ENCODE data around the gene CEP76. TPM values are rescaled to one million over a fixed set of nuclear protein-coding genes. Genes with fewer than 3 reads are reported as not detected.

CEP76 gene
- total RNA-seq, 2 experiments from 2014 or later: 14.4 to 16.8 TPM

DNA sequence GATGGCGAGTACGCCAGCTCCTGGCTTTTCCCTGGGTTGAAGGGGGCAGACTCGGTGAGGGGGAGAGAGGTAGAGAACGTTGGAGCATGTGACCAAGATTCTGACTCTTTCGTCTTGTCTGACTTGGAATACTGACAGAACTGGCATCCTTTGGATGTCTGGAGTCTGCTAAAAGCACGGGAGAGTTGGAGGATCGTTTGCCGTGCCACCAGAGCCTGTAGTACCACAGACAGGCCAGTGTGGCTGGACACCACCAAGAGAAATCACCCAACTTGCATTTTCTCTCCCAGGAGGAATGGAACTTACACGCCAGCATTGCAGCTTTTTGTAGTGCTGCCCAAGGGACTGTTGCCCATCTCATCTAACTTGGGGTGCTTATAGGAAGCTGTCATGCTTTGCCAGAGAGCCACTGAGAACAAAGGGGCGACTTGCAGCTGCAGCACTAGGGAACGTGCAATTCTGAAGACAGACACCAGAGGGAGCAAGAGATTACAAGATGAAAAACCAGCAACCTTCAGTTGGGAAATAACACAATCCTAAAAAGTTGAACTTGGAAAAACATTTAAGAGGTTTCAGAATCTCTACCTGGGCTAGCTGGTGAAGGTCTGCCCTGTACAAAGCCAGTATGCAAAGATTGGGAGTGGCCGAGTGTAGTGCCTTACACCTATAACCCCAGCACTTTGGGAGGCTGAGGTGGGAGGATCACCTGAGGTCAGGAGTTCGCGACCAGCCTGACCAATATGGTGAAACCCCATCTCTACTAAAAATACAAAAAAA lies 24.4 kb upstream of the CEP76 start:
- Mint-ChIP-seq H3K27ac (no peak overlapping the region), H3K9me3 (no peaks in the 10 kb centered on the region), H3K36me3 (peaks cover 10% of the 10 kb centered on the region), H3K4me1 (peaks cover 1% of the 10 kb centered on the region), H3K27me3 (no peaks in the 10 kb centered on the region), H3K4me3 (no peak overlapping the region)
- DNase-seq: peak; percentile 21

DNA sequence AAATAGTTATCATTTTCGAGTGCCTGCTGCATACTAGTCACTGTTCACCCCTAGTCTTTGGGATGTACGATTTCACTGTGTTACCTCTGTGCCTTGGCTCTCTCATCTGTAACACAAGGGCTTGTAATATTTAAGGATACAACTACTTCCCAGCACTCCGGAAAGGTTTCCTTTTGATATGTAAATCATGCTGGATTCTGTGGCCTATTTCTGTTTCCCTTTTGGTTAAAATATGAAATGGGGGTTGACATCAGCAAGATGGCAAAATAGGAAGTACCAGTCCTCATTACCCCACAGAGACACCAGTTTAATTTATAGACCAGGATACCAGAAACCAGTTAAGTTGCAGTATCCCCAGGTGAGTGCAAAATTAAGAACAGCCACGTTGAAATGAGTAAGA lies 23.8 kb upstream of the CEP76 start:
- Mint-ChIP-seq H3K36me3 (peaks cover 13% of the 10 kb centered on the region), H3K4me3 (no peak overlapping the region), H3K27ac (no peak overlapping the region), H3K27me3 (no peaks in the 10 kb centered on the region), H3K9me3 (no peaks in the 10 kb centered on the region), H3K4me1 (peaks cover 3% of the 10 kb centered on the region)
- no peak for DNase-seq

DNA sequence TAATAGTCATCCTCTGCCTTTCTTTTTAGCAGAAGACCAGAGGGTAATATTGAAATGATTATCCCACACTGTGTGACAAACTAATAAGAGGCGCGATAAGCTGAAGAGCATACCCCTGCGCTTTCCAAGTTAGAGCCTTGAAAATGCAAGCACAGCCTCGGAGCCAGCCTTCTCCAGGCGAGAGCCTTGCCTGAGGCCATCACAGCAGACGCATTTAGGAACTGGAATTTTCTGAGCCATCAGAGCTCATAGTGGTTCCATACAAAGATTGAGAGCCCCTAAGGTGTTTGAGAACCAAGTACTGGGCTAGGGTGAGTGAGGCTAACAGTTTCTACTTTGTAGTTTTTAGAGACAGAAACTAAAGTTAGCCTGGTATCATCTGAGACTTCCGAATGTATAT lies 20.2 kb upstream of the CEP76 start:
- peaks cover 21% of the 10 kb centered on the region for H3K36me3 Mint-ChIP-seq
- DNase-seq: no peak
- H3K9me3 Mint-ChIP-seq: no peaks in the 10 kb centered on the region
- H3K27me3 Mint-ChIP-seq: no peaks in the 10 kb centered on the region
- H3K27ac Mint-ChIP-seq: no peak overlapping the region
- H3K4me1 Mint-ChIP-seq: peaks cover 3% of the 10 kb centered on the region
- H3K4me3 Mint-ChIP-seq: no peak overlapping the region

DNA sequence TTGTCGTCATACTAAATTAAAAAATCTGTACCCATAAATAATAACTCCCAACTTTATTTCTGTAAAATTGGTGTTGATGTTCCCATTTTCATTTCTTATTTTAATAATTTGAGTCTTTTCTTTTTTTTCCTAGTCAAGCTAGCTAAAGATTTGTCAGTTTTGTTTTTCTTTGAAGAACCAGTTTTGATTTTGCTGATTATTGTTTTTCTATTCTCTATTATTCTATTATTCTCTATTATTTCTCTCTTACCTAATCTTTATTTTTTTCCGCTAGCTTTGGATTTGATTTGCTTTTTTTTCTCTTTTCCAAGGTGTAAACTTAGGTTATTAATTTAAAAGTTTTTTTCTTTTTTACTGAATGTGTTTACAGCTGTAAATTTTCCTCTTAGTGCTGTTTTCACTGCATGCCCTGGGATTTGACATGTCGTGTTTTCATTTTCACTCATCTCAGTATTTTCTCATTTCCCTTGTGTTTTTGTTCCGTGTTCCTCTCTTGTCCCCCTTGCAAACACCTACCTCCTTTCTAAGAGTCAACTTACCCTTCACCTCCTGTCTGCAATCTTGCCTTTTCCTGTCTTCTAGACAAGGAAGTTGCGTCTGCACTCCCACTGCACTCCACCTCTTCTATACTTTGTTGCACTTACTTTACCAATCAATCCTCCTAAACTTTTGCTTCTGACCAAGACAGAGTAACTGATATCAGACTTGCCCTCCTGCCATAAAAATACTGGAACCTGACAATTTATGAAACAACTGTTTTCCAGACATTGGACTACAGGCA lies 19.2 kb upstream of the CEP76 start:
- H3K4me1 Mint-ChIP-seq: peaks cover 3% of the 10 kb centered on the region
- H3K27ac Mint-ChIP-seq: peak overlapping the region; percentile 1
- H3K36me3 Mint-ChIP-seq: peaks cover 23% of the 10 kb centered on the region
- no peak overlapping the region for H3K4me3 Mint-ChIP-seq
- H3K27me3 Mint-ChIP-seq: no peaks in the 10 kb centered on the region
- DNase-seq: no peak
- no peaks in the 10 kb centered on the region for H3K9me3 Mint-ChIP-seq

DNA sequence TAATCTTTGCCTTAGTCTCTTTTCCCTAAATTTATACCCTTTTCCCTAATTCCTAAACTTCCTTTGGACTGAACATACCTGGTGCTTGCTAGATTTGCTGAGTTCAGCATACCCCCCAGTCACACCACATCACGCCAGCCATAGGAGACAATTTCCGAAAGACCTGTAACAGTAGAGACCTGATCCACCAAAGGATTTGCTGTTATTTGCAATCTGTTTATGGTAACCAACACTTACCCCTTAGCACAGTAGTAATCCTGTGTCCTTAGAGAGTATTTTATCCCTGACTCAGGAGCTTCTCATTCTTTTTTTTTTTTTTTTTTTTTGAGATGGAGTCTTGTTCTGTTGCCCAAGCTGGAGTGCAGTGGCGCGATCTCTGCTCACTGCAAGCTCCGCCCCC lies 8.9 kb upstream of the CEP76 start:
- no peaks in the 10 kb centered on the region for H3K27me3 Mint-ChIP-seq
- H3K27ac Mint-ChIP-seq: no peak overlapping the region
- no peak overlapping the region for H3K4me3 Mint-ChIP-seq
- H3K36me3 Mint-ChIP-seq: peaks cover 23% of the 10 kb centered on the region
- DNase-seq: no peak
- peaks cover 2% of the 10 kb centered on the region for H3K4me1 Mint-ChIP-seq
- no peaks in the 10 kb centered on the region for H3K9me3 Mint-ChIP-seq

DNA sequence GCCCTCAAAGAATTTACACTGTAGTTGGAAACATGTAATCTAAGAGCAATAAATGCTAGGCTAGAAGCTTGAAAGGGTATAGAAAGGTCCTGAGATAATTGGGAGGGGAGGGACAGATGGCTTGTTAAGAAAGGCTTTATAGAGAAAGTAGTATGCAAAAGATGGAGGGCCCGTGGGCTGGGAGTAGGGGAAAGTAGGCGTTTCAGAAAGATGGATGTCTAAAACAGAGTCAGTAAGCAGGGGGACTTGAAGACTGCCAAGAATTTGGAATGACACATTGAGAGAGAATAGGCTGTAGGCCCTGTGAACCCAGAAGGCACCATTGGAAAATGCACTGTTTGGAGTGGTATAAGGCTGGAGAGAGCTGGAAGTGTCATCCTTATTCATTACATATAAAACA lies 1.1 kb upstream of the CEP76 start:
- peak; percentile 7 for DNase-seq
- H3K9me3 Mint-ChIP-seq: no peaks in the 10 kb centered on the region
- peaks cover 33% of the 10 kb centered on the region for H3K4me1 Mint-ChIP-seq
- peak overlapping the region; percentile 98 for H3K27ac Mint-ChIP-seq
- H3K27me3 Mint-ChIP-seq: no peaks in the 10 kb centered on the region
- peak overlapping the region; percentile 100 for H3K4me3 Mint-ChIP-seq
- H3K36me3 Mint-ChIP-seq: peaks cover 28% of the 10 kb centered on the region

DNA sequence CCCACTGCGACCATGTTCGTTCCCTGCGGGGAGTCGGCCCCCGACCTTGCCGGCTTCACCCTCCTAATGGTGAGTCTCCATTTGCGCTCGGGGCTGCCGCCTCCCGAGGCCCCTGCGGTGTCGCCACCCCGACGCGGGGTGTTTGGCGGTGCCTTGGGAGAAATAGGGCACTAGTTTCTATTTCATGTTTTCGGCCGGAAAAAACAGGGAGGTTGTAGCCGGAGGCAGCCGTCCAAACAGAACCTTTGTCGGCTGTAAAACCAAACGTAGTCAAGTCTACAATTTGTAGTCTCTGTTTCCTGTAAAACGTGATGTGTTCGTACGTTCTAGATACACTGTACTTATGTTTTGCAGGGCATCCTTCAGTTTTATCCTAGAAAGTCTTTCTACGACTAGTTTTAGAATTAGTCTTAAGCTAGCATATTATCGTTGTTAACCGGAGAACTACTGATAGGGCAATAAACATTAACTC lies 609 bp upstream of the CEP76 start:
- H3K9me3 Mint-ChIP-seq: no peaks in the 10 kb centered on the region
- no peak for DNase-seq
- peak overlapping the region; percentile 100 for H3K4me3 Mint-ChIP-seq
- peaks cover 32% of the 10 kb centered on the region for H3K36me3 Mint-ChIP-seq
- H3K27ac Mint-ChIP-seq: peak overlapping the region; percentile 98
- H3K27me3 Mint-ChIP-seq: no peaks in the 10 kb centered on the region
- peaks cover 33% of the 10 kb centered on the region for H3K4me1 Mint-ChIP-seq

DNA sequence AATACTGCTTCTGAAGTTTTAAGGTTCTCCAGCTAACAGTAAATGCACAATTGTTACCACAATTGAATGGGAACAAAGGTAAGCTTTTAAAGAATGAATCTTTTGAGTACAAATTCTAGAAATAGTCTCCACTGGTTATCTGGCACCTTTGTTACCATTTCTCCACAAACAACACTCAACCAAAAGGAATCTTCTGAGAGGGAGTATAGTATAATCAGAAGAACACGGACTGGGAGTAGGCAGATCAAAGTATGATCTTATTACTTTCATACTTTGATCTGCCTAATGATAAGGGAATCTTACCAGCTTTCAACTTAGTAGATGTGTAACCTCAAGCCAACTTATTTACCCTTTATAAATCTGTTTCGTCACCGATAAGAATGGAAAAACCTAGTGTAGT lies 1.4 kb downstream of the CEP76 start:
- Mint-ChIP-seq H3K4me1 (peaks cover 33% of the 10 kb centered on the region), H3K4me3 (peak overlapping the region; percentile 100), H3K36me3 (peaks cover 23% of the 10 kb centered on the region), H3K27me3 (no peaks in the 10 kb centered on the region), H3K9me3 (no peaks in the 10 kb centered on the region), H3K27ac (peak overlapping the region; percentile 98)
- no peak for DNase-seq

DNA sequence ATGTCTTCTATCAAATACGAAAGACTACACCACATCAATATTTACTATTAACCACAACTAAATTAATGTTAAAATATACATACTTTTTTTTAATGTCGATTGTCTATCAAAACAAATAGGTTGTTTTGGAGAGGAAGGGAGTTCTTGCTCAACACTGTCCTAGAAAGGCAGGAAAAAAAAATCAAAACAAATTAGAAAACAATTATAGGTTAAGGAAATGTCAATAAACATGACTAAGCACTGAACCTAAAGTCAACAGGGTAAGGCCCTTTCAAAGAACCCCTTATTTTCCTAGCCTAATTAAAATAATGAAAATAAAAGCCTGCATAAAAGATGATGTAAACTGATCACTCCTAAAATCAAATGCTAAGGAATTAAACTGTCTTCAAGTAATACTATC lies 2.8 kb downstream of the CEP76 start:
- Mint-ChIP-seq H3K4me1 (peaks cover 23% of the 10 kb centered on the region), H3K27me3 (no peaks in the 10 kb centered on the region), H3K27ac (no peak overlapping the region), H3K36me3 (peaks cover 21% of the 10 kb centered on the region), H3K4me3 (no peak overlapping the region), H3K9me3 (no peaks in the 10 kb centered on the region)
- no peak for DNase-seq

DNA sequence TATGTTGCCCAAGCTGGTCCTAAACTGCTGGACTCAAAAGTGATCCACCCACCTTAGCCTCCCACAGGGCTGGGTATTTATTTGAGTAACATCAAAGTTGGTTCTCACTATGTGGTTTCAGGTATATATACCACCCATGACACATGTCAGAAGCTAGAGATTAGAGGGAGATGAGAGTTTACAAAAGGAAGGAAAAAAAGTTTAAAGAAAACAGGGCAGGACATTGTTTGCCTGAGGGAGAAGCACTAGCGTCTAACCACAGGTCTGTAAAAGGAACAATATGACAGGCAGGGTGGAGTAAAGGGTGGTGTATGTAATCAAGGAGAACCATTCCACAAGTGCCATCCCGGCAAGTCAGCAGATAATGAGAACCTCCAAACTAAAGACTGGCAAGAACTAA lies 8.5 kb downstream of the CEP76 start:
- no peaks in the 10 kb centered on the region for H3K9me3 Mint-ChIP-seq
- H3K4me1 Mint-ChIP-seq: peaks cover 14% of the 10 kb centered on the region
- DNase-seq: no peak
- H3K27me3 Mint-ChIP-seq: no peaks in the 10 kb centered on the region
- no peak overlapping the region for H3K27ac Mint-ChIP-seq
- no peak overlapping the region for H3K4me3 Mint-ChIP-seq
- peaks cover 15% of the 10 kb centered on the region for H3K36me3 Mint-ChIP-seq

DNA sequence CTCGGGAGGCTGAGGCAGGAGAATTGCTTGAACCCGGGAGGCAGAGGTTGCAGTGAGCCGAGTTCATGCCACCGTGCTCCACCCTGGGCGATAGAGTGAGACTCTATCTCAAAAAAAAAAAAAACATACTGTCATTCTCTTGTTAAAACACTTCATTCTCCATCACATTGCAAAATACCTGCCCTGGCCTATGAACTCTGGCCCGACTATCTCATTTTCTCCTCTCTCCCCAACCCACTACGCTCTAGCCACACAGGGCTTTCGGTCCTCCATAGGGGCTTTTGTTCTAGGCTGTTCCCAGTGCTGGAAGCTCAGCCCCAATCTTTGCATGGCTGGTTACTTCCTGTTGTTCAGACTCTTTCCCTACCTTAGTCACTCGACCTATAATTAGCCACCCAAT lies 10.3 kb downstream of the CEP76 start:
- no peak for DNase-seq
- Mint-ChIP-seq H3K9me3 (no peaks in the 10 kb centered on the region), H3K27me3 (no peaks in the 10 kb centered on the region), H3K4me1 (peaks cover 14% of the 10 kb centered on the region), H3K36me3 (peaks cover 9% of the 10 kb centered on the region), H3K4me3 (no peak overlapping the region), H3K27ac (no peak overlapping the region)

DNA sequence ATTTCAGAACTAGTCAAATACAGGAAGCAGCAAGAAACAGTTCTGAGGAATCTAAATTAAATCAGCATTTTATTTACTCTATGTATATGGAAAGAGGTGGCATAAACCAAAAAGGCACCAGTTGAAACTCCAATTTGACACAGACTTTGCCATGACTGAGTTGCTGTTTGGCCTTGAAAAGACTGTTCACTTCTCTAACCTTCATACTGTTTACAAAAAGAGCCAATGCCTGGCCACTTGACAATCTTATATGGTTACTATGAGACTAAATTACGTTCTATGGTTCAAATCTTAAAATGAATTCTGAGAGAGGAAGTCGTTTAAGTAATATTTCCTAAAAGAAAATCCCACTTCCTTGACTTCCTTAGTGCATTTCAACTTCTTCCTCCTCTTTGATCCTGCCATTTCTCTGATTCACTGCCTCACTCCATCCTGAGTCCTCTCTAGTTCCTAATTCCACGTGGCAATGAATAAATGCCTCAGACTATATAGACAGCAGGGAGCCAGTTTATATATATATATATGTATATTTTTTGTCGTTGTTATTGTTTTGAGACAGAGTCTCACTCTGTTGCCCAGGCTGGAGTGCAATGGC lies 13.2 kb downstream of the CEP76 start:
- peaks cover 14% of the 10 kb centered on the region for H3K4me1 Mint-ChIP-seq
- H3K4me3 Mint-ChIP-seq: no peak overlapping the region
- no peak overlapping the region for H3K27ac Mint-ChIP-seq
- H3K36me3 Mint-ChIP-seq: peaks cover 9% of the 10 kb centered on the region
- no peaks in the 10 kb centered on the region for H3K27me3 Mint-ChIP-seq
- DNase-seq: no peak
- no peaks in the 10 kb centered on the region for H3K9me3 Mint-ChIP-seq

DNA sequence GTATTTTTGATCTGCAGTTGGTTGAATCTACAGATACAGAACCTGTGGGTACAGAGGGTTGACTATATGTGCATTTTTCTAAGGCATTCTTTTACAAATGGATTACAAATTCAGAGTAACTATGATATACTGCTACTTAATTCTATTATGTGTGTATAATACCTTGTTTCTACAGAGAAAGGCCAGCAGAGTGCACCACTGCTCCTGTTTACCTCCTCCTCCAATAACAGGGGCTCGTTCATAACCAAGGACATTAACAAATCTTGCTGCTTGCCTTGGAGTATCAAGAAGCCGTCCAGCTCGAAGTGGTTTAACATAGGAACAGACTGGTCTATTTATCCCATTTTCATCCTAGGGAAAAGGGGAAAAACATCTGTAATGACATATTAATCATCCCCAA lies 16.4 kb downstream of the CEP76 start:
- DNase-seq: no peak
- Mint-ChIP-seq H3K27ac (no peak overlapping the region), H3K27me3 (no peaks in the 10 kb centered on the region), H3K9me3 (no peaks in the 10 kb centered on the region), H3K4me3 (no peak overlapping the region), H3K4me1 (peaks cover 2% of the 10 kb centered on the region), H3K36me3 (no peaks in the 10 kb centered on the region)

DNA sequence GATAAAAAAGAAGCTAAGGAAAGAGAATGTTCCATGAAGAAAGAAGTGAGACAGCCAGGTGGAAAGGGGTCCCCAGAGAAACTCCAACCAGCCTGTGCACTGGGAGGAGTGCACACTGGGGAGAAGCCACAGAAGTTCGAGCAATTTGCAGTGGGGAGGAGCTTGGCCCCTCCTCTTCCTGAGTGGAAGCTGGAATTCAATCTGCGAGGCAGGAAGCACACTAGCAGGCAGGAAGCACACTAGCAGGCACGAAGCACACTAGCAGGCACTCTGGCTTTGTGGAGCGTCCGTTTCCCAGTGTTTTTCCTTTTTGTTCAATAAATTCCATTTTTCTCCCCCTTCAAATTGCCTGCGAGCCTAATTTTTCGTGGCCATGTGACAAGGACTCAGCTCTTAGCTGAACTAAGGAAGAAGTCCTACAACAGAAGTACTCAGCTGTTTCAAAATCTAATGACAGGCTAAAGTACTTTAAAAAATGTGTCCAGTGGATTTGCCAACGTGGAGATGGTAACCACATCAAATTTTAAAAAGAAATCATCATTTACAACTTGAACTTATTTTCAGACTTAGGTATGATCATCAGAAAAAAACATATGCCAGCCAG lies 23.2 kb downstream of the CEP76 start:
- peaks cover 7% of the 10 kb centered on the region for H3K36me3 Mint-ChIP-seq
- no peak overlapping the region for H3K4me3 Mint-ChIP-seq
- H3K27me3 Mint-ChIP-seq: no peaks in the 10 kb centered on the region
- H3K27ac Mint-ChIP-seq: peak overlapping the region; percentile 56
- DNase-seq: no peak
- peaks cover 4% of the 10 kb centered on the region for H3K4me1 Mint-ChIP-seq
- no peaks in the 10 kb centered on the region for H3K9me3 Mint-ChIP-seq

DNA sequence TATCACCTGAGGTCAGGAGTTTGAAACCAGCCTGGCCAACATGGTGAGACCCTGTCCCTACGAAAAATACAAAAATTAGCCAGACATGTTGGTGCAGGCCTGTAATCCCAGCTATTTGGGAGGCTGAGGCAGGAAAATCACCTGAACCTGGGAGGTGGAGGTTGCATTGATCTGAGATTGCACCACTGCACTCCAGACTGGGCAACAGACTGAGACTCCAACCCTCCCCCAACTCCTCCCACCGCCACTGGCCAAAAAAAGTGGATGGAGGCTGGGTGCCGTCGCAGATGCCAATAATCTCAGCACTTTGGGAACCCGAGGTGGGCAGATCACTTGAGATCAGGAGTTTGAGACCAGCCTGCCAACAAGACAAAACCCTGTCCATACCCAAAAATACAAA lies 34.5 kb downstream of the CEP76 start:
- H3K36me3 Mint-ChIP-seq: peaks cover 4% of the 10 kb centered on the region
- H3K4me1 Mint-ChIP-seq: peaks cover 4% of the 10 kb centered on the region
- no peaks in the 10 kb centered on the region for H3K9me3 Mint-ChIP-seq
- no peak overlapping the region for H3K4me3 Mint-ChIP-seq
- no peak overlapping the region for H3K27ac Mint-ChIP-seq
- DNase-seq: no peak
- no peaks in the 10 kb centered on the region for H3K27me3 Mint-ChIP-seq
